GM12892 (cell line): Measurements from ENCODE around the gene STK32B.

ENCODE experiments used
- POLR2A ChIP-seq: IDR thresholded peaks from 2 replicates; pipeline ENCODE4 v1.6.1; 2011; ENCODE audit warnings: low read depth, low read length, control low read depth
- POLR2AphosphoS5 ChIP-seq: IDR thresholded peaks from 2 replicates; pipeline ENCODE4 v1.6.1; 2011; ENCODE audit warnings: low read depth, low read length, control low read depth
- TAF1 ChIP-seq: IDR thresholded peaks from 2 replicates; pipeline ENCODE4 v1.6.1; 2011; ENCODE audit warnings: low read depth, mild to moderate bottlenecking, control low read depth, low read length, borderline replicate concordance

DNA sequence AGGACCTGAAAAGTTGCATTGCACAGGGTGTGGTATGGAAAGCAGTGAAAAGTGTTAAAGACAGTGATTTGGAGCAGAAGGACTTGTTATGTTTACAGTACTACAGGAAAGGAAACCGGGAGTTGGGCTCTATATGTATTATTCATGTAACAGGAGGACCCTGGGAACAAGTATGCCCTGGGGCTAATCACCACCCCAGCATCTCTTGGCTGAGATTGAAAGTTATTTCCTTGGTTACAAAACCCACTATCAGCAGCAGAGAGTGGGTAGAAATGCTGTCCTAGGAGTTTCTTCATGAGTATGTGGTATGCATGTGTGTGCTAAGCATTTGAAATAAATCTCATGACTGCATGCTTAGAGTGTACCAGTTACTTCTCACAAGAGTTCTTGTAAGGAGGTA is 46.9 kb downstream of the STK32B start:
- TF ChIP-seq POLR2A = no peak
- no peak for TF ChIP-seq POLR2AphosphoS5
- no peak for TF ChIP-seq TAF1
